HG03159 (cell line): ENCODE results near the gene ABCB4.

ENCODE experiments used
- ATAC-seq: cut with Tn5 transposase; IDR thresholded peaks from one replicate; pipeline ENCODE4 v1.9.1; 2021; ENCODE audit warnings: mild to moderate bottlenecking, moderate library complexity; ENCODE audit not compliant: unreplicated experiment

The ABCB4 gene

GRCh38 chr7:87427288-87427687 is 48.2 kb downstream of the ABCB4 start:
- no peak for ATAC-seq

GRCh38 chr7:87426160-87426559 is 49.3 kb downstream of the ABCB4 start:
- peak; percentile 49 for ATAC-seq

GRCh38 chr7:87424075-87424474 is 51.4 kb downstream of the ABCB4 start:
- ATAC-seq = no peak

GRCh38 chr7:87420173-87420572 is 55.3 kb downstream of the ABCB4 start:
- no peak for ATAC-seq

- ATAC-seq = peak; percentile 79
Measured at GRCh38 chr7:87416682-87417587, 58.5 kb downstream of the ABCB4 start.

GRCh38 chr7:87414794-87415188 is 60.7 kb downstream of the ABCB4 start:
- no peak for ATAC-seq

- no peak for ATAC-seq
Measured at GRCh38 chr7:87413951-87414793, 61.3 kb downstream of the ABCB4 start.

- no peak for ATAC-seq
Measured at GRCh38 chr7:87413029-87413428, 62.5 kb downstream of the ABCB4 start.

- ATAC-seq = no peak
Measured at GRCh38 chr7:87411186-87411585, 64.3 kb downstream of the ABCB4 start.

- ATAC-seq = no peak
Measured at GRCh38 chr7:87404674-87405073, 70.8 kb downstream of the ABCB4 start.

GRCh38 chr7:87398446-87398845 is 77.0 kb downstream of the ABCB4 start:
- ATAC-seq = no peak

GRCh38 chr7:87395442-87396020 is 79.9 kb downstream of the ABCB4 start:
- no peak for ATAC-seq

GRCh38 chr7:87391020-87391701 is 84.3 kb downstream of the ABCB4 start:
- no peak for ATAC-seq

- no peak for ATAC-seq
Measured at GRCh38 chr7:87380905-87381304, 94.6 kb downstream of the ABCB4 start.

GRCh38 chr7:87375662-87376435 is 99.6 kb downstream of the ABCB4 start:
- ATAC-seq = no peak

- no peak for ATAC-seq
Measured at GRCh38 chr7:87370660-87371180, 104.8 kb downstream of the ABCB4 start.

- ATAC-seq = no peak
Measured at GRCh38 chr7:87369216-87369615, 106.3 kb downstream of the ABCB4 start.

GRCh38 chr7:87364246-87364645 is 111.2 kb downstream of the ABCB4 start:
- no peak for ATAC-seq

GRCh38 chr7:87363342-87363741 is 112.1 kb downstream of the ABCB4 start:
- no peak for ATAC-seq

GRCh38 chr7:87361320-87361719 is 114.2 kb downstream of the ABCB4 start:
- ATAC-seq = no peak
